ENCODE measurements around the gene NPIPB6.
A peak's percentile ranks its signal among the peaks of the same experiment; 100 is the strongest.
"Not testable (repeated sequence)": the region's sequence is repeated elsewhere in the genome, so short reads cannot be mapped to it uniquely, and the experiment has no call there.

NPIPB6 gene

GRCh38 chr16:28363408-28363807, at the start of gene NPIPB6:
TSS of gene NPIPB6 (minus strand) at chr16:28363508. CDS start at chr16:28362822, 686 bp downstream.
- not testable (repeated sequence) for DNase-seq

GRCh38 chr16:28403220-28404072, 40.1 kb upstream of the NPIPB6 start, which contains the start of gene EIF3CL:
TSS of gene EIF3CL (minus strand) at chr16:28403841. CDS start at chr16:28403618, 223 bp downstream.
- DNase-seq = not testable (repeated sequence)

DNA sequence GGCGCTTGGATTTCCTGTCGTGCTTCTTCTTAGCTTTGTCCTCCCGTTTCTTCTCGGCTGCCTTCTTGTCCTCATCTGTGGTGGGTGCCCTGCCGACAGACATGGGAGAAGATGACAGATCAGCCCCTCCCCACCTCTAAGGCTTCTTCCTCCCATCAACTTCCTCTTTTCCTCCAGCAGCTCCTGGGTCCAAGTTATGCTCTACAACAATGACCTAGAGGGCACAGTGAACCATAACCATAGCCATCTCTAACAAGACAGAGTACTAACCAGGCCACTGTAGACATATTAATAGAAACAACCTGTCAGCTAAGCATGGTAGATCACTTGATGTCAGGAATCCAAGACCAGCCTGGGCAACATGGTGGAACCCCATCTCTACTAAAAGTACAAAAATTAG, 28.7 kb upstream of the NPIPB6 start:
- not testable (repeated sequence) for DNase-seq

GRCh38 chr16:28382177-28382867, 19.0 kb upstream of the NPIPB6 start:
- DNase-seq = not testable (repeated sequence)

DNA sequence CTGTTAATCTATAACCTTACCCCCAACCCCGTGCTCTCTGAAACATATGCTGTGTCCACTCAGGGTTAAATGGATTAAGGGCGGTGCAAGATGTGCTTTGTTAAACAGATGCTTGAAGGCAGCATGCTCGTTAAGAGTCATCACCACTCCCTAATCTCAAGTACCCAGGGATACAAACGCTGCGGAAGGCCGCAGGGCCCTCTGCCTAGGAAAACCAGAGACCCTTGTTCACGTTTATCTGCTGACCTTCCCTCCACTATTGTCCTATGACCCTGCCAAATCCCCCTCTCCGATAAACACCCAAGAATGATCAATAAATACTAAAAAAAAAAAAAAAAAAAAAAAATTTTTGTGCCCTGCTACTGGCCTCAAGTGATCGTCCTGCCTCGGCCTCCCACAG, 14.5 kb upstream of the NPIPB6 start:
- not testable (repeated sequence) for DNase-seq

- DNase-seq = not testable (repeated sequence)
These were observed 13.9 kb upstream of the NPIPB6 start for GRCh38 chr16:28377108-28377625.

DNA sequence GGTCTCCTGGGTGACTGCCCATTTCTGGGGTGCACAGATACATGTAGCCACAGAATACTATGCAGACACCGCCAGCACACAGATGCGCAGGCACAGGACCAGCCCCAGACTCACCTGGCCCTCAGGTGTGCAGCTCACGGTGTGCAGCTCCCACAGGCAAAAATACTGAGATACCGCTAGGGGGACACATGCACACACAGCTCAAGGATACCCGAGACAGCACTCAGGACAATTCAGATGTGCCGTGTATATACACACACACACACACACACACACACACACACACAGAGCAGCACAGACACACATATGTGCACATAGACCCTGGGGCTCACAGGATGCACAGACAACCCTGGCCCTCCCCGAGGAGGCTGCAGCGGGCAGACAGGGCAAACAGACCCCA, 11.8 kb upstream of the NPIPB6 start:
- not testable (repeated sequence) for DNase-seq

GRCh38 chr16:28374281-28374680, 11.0 kb upstream of the NPIPB6 start:
- not testable (repeated sequence) for DNase-seq

- not testable (repeated sequence) for DNase-seq
These were observed 4.6 kb upstream of the NPIPB6 start for GRCh38 chr16:28367926-28368325.

DNA sequence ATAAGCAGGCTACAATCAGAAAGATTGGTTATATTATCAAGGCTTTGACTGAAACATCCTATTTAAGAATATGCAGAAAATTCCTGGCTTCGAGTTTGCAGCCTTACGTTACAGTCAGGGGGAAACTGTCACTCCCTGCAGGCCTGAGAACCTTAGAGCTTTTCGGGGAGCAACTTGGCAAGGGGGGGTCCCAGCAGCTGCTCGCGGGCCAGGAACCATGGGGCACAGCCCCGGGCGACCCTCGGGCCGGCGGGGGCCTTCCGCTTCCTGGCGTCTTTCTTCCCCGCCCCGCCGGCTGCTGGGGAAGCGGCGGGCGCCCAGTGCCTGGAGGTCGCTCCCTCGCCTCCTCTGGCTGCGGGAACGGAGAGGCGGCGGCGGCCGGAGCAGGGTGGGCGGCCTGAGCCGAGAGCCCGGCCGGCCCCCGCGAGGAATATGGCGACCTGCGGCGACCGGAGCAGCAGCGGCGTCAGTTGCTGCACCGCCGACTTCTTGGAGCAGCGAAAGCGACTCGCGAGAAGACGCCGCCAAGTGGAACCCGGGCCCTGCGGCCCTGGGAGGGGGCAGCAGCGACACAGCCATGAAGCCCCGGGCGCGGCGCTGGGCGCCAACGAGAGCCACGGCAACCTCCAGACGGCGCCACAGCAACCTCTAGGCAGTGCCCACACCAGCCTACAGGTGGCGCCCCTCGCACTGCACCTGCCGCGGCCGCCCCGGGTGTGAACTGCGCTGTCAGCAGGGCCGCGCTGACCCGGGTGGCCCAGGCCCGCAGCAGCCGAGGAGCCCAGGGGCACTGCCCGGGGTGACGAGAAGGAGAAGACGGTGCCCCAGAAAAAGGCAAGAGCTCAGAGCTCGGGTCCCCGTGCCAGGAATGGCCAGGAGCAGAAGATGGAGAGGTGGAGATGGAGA, 1.2 kb upstream of the NPIPB6 start:
- DNase-seq = not testable (repeated sequence)

DNA sequence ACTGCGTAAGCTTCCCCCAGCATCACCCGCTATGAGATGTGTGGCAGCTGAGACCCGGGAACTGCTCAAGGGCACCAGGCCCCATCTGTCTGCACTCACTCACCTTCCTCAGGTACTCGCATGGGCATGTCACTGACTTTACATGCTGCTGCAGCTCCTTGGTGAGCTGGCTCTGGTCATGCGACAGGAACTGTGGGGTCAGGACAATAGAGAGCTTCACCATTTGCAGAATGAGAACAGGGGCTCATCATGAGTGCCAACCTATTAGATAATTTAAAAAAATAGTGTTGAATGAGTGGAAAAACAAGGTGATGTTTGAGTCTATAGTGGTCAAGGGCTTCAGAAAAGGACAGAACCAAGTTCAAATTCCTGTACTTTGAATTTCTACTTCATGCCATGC, 708 bp downstream of the NPIPB6 start:
- not testable (repeated sequence) for DNase-seq

DNA sequence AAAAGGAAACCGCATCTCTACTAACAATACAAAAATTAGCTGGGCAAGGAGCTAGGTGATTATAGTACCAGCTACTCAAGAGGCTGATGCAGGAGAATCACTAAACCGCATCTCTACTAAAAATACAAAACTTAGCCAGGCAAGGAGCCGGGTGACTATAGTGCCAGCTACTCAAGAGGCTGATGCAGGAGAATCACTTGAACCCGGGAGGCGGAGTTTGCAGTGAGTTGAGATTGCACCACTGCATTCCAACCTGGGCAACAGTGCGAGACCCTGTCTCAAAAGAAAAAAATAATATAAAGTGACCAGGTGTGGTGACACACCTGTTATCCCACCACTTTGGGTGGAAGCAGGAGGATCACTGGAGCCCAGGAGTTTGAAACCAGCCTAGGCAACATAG, 25.1 kb downstream of the NPIPB6 start:
- not testable (repeated sequence) for DNase-seq

DNA sequence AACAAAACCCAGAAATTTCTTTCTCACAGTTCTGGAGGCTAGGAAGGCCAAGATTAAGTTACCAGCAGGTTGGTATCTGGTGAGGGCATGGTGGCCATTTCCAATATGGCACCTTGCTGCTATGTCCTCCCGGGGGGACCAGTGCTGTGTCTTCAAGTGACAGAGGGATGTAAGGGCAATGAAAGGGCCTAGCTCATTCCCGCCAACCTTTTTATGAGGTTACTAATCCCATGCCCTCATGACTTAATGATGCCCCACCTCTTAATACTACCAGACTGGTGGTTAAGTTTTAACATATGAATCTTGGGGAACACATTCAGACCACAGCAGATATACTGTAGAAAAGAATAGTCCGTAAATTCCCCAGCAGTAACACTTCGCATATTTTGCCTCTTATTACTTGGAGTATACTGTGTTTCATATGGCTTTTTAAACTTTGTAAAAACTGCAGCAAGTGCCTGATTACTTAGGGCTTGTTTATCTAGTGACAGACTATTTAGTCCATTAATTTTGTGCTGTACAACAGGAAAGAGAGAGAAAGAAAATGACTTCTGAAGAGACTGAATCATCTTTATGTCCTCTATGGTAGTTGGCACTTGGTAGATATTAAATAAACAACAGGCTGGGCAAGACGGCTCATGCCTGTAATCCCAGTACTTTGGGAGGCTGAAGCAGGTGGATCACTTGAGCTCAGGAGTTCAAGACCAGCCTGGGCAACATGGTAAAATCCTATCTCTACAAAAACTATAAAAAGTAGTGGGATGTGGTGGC, 26.2 kb downstream of the NPIPB6 start:
- not testable (repeated sequence) for DNase-seq

DNA sequence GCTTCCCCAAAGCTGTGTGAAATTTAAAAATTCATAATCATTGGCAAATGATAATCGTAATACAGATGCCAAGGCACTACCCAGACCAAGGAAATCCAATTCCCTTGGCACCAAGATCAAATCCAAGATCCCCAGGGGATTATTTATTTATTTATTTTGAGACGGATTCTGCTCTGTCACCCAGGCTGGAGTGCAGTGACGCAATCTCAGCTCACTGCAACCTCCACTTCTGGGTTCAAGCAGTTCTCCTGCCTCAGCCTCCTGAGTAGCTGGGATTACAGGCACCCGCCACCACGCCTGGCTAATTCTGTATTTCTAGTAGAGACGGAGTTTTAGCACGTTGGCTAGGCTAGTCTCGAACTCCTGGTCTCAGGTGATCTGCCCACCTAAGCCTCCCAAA, 27.6 kb downstream of the NPIPB6 start:
- DNase-seq = not testable (repeated sequence)

DNA sequence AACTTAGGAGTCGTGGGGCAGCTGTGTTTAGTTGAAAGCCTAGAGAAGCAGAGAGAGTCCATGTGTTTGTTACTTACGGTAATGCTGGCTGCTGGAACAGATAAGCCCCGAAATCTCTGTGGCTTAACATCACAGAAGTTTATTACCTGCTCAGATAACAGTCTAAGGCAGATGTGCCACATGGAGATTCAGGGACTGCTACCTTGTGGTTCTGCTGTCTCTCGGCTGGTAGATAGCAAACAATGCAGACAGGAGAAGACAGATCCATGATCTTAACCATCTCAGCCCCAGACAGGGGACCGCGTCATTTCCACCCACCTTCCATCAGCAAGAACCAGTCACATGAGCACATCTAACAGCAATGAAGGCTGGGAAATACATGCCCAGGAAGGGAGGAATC, 30.7 kb downstream of the NPIPB6 start:
- not testable (repeated sequence) for DNase-seq

GRCh38 chr16:28330981-28331380, 32.3 kb downstream of the NPIPB6 start:
- not testable (repeated sequence) for DNase-seq

DNA sequence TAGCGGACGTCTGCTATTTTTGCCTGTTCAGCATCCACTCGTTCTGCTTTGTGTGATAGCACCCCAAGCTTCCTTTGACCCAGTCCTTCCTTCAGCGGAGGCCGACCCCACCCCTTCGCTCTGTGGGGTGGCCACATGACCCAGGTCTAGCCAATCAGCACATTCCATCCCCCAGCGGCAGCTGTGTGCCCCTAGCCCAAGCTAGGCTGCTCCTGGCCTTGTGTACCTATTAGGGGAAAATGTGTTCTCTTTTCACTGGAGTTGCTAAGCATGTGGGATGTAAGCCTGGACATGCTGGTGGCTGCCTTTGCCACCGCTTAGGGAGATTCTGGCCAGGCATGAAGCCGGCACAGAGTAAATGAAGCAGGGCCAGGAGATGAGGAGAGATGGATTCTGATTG, 33.1 kb downstream of the NPIPB6 start:
- peak in 22 of 58 donors; percentile 6 to 51 (median 32) for DNase-seq

DNA sequence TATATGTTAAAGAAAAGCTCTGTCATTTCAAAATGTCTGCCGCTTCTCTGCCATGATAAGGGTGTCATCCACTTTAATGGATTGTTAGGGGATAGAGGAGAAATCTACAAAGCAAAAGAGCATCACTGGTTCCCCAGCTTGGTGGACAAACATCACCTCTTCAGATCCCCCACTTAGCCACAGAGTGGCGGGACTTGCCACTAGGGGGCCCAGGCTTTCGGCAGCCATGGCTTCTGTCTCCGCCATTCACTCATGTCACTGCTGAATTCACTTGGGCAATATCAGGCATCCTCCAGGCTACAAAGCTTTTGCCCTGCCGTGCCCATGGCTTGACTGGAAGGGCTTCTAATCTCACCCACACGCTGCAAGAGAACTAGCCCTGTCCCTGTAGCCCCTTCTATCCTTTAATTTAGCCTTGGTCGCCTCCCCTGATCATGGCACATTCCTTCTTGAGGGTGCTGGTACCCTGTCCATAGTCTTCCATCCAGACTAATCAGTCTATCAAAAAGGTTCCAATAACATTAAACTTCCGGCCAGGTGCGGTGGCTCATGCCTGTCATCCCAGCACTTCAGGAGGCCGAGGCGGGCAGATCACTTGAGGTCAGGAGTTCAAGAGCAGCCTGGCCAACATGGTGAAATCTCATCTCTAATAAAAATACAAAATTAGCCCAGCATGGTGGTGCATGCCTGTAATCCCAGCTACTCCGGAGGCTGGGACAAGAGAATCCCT, 36.3 kb downstream of the NPIPB6 start:
- peak in 17 of 58 donors; percentile 2 to 51 (median 14) for DNase-seq

GRCh38 chr16:28324887-28325279, 38.4 kb downstream of the NPIPB6 start:
- no peak for DNase-seq

Data from anterior cingulate cortex (tissue), 58 donors.